Osteoblast (primary cell): ENCODE data around the gene SYT8. TPM values are rescaled to one million over a fixed set of nuclear protein-coding genes. Genes with fewer than 3 reads are reported as not detected.
A peak's percentile ranks its signal among the peaks of the same experiment; 100 is the strongest.
"Not testable (repeated sequence)": the region's sequence is repeated elsewhere in the genome, so short reads cannot be mapped to it uniquely, and the experiment has no call there.

ENCODE experiments used
- DNase-seq: peaks from one replicate; pipeline ENCODE4 v3.0.0; 2011; ENCODE audit warnings: low spot score, mixed read lengths; ENCODE audit not compliant: insufficient read length; ENCODE audit errors: missing footprints
- H2AFZ ChIP-seq: 2 replicates; pipeline ENCODE4 v1.6.0; 2011; ENCODE audit warnings: mild to moderate bottlenecking, low read length
- H3K27ac ChIP-seq: 2 replicates; pipeline ENCODE4 v1.5.1; 2011; ENCODE audit warnings: mild to moderate bottlenecking, low read depth, low read length, moderate library complexity
- H3K27me3 ChIP-seq: 2 replicates; pipeline ENCODE4 v1.6.0; 2012; ENCODE audit warnings: mild to moderate bottlenecking, control low read depth, inconsistent platforms, low read length, moderate library complexity; ENCODE audit not compliant: insufficient read depth
- H3K36me3 ChIP-seq: 2 replicates; pipeline ENCODE4 v1.5.1; 2011; ENCODE audit warnings: mild to moderate bottlenecking, low read length, control low read depth, moderate library complexity; ENCODE audit not compliant: insufficient read depth
- H3K4me1 ChIP-seq: 2 replicates; pipeline ENCODE4 v1.5.1; 2011; ENCODE audit warnings: mild to moderate bottlenecking, low read length, control low read depth, moderate library complexity; ENCODE audit not compliant: insufficient read depth
- H3K4me2 ChIP-seq: 2 replicates; pipeline ENCODE4 v1.6.0; 2011; ENCODE audit warnings: mild to moderate bottlenecking, low read length; ENCODE audit not compliant: insufficient read depth
- H3K4me3 ChIP-seq: fragments of 200-600 bp; sonication (generic); 3 replicates; pipeline ENCODE4 v1.5.1; 2012; ENCODE audit warnings: mild to moderate bottlenecking, low read length, inconsistent platforms; ENCODE audit not compliant: insufficient read depth
- H3K79me2 ChIP-seq: 2 replicates; pipeline ENCODE4 v1.6.0; 2012; ENCODE audit warnings: mild to moderate bottlenecking, low read length, control low read depth, inconsistent platforms; ENCODE audit not compliant: insufficient read depth
- H3K9me3 ChIP-seq: 2 replicates; pipeline ENCODE4 v1.5.1; 2011; ENCODE audit warnings: low read depth, low read length, control low read depth
- H4K20me1 ChIP-seq: 2 replicates; pipeline ENCODE4 v1.6.0; 2012; ENCODE audit warnings: mild to moderate bottlenecking, low read length, control low read depth; ENCODE audit not compliant: insufficient read depth
- CTCF ChIP-seq: IDR thresholded peaks from 2 replicates; pipeline ENCODE4 v1.5.1; 2011; ENCODE audit warnings: mild to moderate bottlenecking, low read depth, low read length, moderate library complexity; ENCODE audit errors: extremely low read depth
- total RNA-seq: library from RNA; depleted of rRNA; stranded (reverse); fragments of >200 nt; gene quantifications from 2 replicates; pipeline ENCODE4 v1.2.3, GENCODE V29; 2012

The SYT8 gene
- total RNA-seq, 1 donor, result 0.36 TPM

GRCh38 chr11:1810761-1811160, 24.0 kb upstream of the SYT8 start:
- no peak for DNase-seq
- peaks cover 23% of the 10 kb centered on the region for H3K27me3 ChIP-seq
- TF ChIP-seq CTCF, result no peak
- H4K20me1 ChIP-seq, result no peaks in the 10 kb centered on the region
- H3K4me3 ChIP-seq, result no peak overlapping the region
- no peak overlapping the region for H3K27ac ChIP-seq
- no peak overlapping the region for H3K4me2 ChIP-seq
- no peaks in the 10 kb centered on the region for H3K4me1 ChIP-seq
- no peaks in the 10 kb centered on the region for H3K9me3 ChIP-seq
- no peaks in the 10 kb centered on the region for H3K36me3 ChIP-seq
- no peak overlapping the region for H2AFZ ChIP-seq
- H3K79me2 ChIP-seq, result no peaks in the 10 kb centered on the region

DNA sequence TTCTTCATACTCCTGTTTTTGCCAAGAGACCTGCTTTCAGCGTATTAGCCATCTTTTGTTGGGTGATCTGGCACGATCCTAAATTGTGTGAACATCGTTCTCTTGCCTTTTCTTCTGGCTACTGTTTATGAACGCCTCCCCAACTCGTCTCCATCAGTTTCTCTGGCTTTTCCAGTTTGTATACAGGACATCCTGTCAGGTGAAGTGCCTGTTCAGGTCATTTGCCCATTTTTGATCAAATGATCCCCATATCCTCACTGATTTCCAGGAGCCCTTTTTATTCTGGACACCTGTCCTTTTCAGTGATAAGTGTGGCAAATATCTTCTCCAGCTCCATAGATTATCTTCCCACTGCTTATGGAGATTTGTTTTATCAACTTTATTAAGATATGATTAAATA, 22.5 kb upstream of the SYT8 start:
- no peak overlapping the region for H2AFZ ChIP-seq

DNA sequence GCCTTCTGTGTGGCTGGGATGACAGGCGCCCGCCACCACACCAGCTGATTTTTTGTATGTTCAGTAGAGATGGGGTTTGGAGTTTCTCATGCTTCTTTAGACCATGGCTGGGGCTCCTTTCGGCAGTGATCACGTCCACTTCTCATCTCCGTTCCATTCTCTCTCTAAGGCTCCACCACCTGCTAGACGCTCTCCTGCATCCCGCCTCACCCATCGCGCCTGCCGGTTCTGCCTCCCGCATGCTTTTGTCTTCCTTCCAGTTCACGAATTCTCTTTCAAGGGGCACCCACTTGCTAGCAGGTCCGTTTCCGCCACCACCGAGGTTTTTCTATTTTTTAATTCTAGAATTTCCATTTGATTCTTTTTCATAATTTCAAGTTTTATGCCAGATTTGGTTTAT, 22.0 kb upstream of the SYT8 start:
- no peak overlapping the region for H2AFZ ChIP-seq
- no peak overlapping the region for H3K4me2 ChIP-seq
- no peak for TF ChIP-seq CTCF
- H3K4me3 ChIP-seq, result no peak overlapping the region
- no peaks in the 10 kb centered on the region for H4K20me1 ChIP-seq
- no peaks in the 10 kb centered on the region for H3K36me3 ChIP-seq
- H3K27ac ChIP-seq, result no peak overlapping the region
- no peaks in the 10 kb centered on the region for H3K4me1 ChIP-seq
- peak; percentile 30 for DNase-seq
- H3K9me3 ChIP-seq, result no peaks in the 10 kb centered on the region
- peaks cover 21% of the 10 kb centered on the region for H3K27me3 ChIP-seq
- no peaks in the 10 kb centered on the region for H3K79me2 ChIP-seq

More for the DNA sequence above, 22.5 kb upstream of the SYT8 start:
- H3K4me3 ChIP-seq, result no peak overlapping the region
- H3K27ac ChIP-seq, result no peak overlapping the region
- no peak overlapping the region for H3K4me2 ChIP-seq
- no peak for TF ChIP-seq CTCF
- H3K36me3 ChIP-seq, result no peaks in the 10 kb centered on the region
- H3K27me3 ChIP-seq, result peaks cover 23% of the 10 kb centered on the region
- H3K4me1 ChIP-seq, result no peaks in the 10 kb centered on the region
- no peaks in the 10 kb centered on the region for H4K20me1 ChIP-seq
- H3K79me2 ChIP-seq, result no peaks in the 10 kb centered on the region
- H3K9me3 ChIP-seq, result no peaks in the 10 kb centered on the region
- DNase-seq, result no peak

- H3K79me2 ChIP-seq, result not testable (repeated sequence)
Measured at GRCh38 chr11:1813356-1813755, 21.4 kb upstream of the SYT8 start.

More at GRCh38 chr11:1813356-1813755, 21.4 kb upstream of the SYT8 start:
- not testable (repeated sequence) for H2AFZ ChIP-seq, H3K27ac ChIP-seq, H3K4me1 ChIP-seq, H3K36me3 ChIP-seq, DNase-seq, H3K4me2 ChIP-seq, H3K4me3 ChIP-seq, H4K20me1 ChIP-seq, H3K9me3 ChIP-seq
- H3K27me3 ChIP-seq, result peaks cover 19% of the 10 kb centered on the region
